NCI-H1436 treated with DMSO at 0.1 percent for 48 hours (cell line): ENCODE data around the gene BSG.

Experiments used
- DNase-seq: peaks from one replicate; lab custom pipeline; 2025; lab: John Stamatoyannopoulos, UW

The BSG gene

DNA sequence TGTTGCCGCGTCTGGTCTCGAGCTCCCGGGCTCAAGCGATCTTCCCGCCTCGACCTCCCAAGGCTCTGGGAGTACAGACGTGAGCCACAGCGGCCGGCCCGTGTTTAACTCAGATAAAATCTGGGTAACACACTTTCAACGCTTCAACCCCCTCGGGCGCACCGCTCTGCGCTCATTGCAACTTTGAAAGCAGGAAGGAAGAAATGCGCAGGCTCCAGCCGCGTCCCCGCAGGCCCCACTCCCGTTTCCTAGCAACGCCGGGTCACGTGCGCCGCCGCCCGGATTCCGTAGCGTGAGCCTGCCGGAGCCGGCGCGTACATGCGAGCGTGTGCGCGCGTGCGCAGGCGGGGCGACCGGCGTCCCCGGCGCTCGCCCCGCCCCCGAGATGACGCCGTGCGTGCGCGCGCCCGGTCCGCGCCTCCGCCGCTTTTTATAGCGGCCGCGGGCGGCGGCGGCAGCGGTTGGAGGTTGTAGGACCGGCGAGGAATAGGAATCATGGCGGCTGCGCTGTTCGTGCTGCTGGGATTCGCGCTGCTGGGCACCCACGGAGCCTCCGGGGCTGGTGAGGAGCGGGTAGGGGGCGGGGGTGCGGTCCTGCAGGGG is at the start of gene BSG:
Gene BSG, plus strand, starts transcription at position 457 of the 603 bp plus-strand sequence. Its CDS starts 39 bp downstream, at position 496.
- peak; percentile 80 for DNase-seq

DNA sequence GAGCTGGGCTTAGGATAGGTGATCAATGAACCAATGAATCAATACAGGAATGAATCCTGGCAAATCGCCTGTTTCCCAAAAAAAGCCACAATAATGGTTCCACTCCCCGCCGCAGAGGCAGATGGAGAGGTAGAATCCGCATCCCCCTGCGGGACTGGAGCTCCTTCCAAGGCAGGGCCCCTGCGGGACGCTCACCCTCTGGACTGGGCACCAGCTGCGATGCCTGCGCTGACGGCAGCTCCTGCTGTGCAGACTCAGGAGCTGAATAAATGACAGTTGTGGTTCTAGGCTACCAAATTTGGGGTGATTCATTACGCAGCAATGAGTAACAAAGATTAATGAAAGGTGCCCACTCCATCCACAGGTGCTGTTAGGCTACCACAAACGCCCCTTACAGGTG is 49.7 kb upstream of the BSG start:
- no peak for DNase-seq

DNA sequence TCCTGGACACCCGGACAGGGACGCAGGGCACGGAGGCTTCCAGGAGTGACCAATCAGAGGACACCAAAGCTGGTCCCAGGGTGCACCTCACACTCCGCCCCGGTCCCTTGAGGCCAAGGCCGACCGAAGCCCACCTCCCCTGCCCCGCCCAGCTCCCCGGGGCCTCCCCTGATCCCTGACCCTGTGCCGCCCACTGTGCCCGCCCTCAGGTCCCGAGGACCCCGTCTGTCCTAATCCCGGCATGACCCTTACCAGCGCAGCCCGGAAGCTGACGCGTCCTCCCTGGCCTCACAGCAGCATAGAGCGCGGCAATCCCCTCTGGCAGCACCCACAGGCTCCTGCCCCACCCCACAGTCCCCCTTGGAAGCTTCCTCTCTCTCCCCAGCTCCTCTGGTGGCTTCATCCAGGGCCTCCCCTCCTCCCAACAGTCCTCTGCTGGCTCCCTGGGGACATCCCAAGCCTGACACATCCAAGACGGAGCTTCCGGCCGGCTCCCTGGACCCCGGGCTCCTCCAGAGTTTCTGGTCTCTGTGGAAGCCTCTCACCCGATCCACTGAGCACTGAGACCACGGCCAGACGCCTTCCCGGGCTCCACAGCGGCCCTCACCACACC is 48.2 kb upstream of the BSG start:
- no peak for DNase-seq

DNA sequence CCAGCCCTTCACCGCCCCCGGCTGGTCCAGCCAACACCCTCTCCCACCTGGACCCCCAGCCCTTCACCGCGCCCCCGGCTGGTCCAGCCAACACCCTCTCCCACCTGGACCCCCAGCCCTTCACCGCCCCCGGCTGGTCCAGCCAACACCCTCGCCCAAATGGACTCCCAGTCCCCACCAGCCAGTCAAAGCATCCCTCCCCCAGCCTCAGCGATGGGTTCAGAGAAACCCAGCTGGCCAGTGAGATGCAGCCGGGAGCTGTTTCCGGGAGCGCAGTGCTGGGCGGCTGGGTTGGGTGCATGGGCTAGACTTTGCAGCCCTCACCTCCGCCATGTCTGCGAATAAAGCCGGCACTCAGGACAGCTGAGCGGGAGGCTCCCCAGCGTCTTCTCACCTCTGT is 47.4 kb upstream of the BSG start:
- DNase-seq: no peak

DNA sequence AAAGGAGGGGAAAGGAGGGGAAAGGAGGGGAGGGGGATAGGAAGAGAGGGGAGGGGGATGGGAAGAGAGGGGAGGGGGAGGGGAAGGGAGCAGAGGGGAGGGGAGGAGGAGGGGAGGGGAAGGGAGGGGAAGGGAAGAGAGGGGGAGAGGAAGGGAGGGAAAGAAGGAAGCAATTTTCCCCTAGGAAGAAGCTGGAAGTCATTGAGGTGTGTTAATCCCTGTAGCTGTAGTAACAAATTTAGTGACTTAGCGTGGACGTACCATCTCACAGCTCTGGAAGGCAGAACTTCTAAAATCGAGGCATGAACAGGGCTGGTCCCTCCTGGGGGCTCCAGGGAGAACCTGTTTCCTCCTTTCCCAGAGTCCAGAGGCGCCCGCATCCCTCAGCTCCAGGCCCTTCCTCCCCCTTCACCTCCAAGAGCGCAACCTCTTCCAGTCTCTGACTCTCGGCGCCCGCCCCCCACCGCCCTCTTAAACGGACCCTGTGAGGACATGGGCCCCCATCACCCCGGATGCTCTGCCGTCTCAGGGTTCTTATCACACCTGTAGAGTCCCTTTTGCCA is 46.5 kb upstream of the BSG start:
- no peak for DNase-seq

DNA sequence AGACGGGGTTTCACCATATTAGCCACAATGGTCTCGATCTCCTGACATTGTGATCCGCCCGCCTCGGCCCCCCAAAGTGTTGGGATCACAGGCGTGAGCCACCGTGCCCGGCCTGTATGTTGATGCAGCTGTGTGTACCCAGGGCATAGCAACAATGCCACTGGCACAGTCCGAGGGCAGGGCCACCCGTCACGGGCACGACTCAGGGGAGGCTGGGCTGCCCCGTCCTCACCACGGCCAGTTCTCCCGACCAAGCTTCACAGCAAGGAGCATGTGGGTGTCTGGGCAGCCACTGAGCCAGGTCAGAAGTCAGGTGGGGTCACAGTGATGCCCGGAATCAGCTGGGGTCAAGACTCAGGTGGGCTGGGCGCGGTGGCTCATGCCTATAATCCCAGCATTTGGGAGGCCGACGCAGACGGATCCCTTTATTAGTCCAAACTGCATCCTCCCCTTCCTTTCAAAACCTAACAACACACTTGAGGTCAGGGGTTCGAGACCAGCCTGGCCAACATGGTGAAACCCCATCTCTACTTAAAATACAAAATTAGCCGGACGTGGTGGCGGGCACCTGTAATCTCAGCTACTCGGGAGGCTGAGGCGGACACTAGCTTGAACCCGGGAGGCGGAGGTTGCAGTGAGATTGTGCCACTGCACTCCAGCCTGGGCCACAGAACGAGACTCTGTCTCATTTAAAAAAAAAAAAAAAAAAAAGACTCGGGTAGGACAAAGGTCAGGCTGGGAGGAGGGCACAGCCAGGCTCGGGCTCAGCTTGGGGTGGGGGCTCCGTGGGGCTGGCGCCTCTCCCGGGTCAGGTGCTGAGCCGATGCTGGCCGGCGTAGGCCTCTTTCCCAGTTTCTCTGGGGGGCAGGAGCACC is 42.0 kb upstream of the BSG start:
- DNase-seq: no peak

DNA sequence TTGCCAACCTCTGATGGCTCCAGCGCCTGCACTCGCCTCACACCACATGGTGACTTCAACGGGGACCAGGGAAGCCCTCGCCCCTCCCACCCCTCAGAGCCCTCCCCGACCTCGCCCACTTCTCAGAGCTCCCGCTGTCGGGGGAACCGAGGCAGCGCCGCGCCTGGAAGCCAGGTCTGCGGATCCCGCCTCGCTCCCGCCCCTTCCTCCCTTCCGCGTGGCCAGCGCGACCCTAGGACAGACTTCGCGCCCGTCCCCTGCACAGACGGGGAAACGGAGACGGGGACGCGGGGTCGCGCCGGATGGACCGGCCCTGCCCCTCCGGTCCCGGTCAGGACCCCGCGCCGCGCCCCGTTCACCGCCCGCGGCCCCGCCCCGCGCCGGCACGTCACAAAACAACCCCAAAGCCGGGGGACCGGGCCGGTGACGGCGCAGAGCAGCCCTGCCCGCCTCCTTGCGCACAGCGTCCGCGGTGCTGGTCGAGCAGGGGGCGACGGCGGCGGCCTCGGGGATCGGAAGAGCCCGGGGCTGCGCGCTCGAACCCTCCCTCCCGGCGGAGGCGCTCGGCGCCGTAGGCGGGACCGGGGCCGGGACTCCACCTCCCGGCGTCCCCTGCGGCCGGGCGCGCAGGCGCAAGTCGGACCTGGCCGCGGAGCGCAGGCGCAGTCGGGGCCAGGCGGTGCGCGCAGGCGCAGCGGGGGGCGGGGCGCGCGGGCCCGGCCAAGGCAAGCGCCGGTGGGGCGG is 41.2 kb upstream of the BSG start:
- DNase-seq: peak; percentile 40

DNA sequence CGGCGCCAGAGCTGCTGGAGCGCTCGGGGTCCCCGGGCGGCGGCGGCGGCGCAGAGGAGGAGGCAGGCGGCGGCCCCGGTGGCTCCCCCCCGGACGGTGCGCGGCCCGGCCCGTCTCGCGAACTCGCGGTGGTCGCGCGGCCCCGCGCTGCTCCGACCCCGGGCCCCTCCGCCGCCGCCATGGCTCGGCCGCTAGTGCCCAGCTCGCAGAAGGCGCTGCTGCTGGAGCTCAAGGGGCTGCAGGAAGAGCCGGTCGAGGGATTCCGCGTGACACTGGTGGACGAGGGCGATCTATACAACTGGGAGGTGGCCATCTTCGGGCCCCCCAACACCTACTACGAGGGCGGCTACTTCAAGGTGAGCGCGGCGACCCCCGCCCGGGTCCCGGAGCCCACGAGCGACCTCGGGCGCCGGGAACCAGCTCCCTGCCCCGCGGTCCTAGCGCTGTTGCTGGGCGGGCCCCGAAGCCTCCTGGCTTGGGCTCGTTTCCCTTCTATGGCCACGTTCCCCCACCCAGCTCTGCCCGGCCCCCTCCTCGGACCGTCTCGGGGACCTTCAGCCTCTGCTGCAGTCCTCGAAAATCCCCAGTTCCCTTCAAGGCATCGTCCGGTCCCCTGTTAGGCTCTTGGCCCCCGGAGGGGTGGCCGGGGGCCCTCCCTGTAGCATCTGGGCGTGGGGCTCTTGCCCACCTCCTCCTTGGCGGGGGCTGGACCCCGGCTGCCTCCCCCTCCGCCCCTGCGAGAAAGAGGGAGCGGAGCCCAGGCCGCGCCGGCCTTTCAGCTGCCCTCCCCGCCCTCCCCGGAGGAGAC is 40.4 kb upstream of the BSG start, which contains the start of gene CDC34:
Gene CDC34, plus strand, starts transcription at position 8 of the 808 bp plus-strand sequence. Its CDS starts 172 bp downstream, at position 180.
- DNase-seq: no peak

DNA sequence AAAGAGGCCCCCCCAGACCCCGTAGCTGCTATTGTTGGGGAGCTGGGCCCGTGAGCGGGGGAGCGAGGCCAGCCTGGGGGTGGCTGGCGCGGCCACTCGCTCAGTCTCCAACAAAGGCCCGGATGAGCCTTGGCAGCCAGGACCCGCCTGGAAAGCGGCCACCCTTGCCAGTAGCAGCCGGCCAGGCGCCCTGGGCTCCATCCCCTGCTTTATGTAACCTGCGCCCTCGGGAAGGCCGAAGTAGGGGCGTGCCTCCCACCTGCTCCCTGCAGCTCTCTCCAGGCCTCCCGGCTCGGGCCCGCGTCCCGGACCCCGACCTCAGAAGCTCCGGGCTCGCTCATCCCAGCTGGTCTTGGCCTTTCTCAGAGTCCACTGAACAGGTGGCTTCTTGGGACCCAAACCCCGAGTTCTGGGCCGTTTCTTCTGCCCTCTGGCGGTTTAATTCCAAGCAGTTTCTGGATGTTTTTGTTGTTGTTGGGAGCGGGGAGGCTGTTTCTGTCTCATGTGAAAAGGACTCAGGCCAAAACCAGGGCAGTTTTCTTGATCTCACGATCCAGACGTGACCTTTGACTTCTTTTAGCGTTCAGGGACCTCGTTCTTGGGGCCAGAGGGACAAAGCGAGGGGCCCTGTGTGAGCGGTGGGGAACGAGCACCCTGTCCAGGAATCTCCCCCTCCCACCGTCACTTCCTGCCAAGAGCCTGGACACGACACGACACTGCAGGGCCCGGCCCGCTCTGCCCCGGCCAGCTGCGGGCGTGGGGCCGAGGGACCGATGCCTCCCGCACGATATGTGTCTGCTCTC is 39.6 kb upstream of the BSG start:
- no peak for DNase-seq

DNA sequence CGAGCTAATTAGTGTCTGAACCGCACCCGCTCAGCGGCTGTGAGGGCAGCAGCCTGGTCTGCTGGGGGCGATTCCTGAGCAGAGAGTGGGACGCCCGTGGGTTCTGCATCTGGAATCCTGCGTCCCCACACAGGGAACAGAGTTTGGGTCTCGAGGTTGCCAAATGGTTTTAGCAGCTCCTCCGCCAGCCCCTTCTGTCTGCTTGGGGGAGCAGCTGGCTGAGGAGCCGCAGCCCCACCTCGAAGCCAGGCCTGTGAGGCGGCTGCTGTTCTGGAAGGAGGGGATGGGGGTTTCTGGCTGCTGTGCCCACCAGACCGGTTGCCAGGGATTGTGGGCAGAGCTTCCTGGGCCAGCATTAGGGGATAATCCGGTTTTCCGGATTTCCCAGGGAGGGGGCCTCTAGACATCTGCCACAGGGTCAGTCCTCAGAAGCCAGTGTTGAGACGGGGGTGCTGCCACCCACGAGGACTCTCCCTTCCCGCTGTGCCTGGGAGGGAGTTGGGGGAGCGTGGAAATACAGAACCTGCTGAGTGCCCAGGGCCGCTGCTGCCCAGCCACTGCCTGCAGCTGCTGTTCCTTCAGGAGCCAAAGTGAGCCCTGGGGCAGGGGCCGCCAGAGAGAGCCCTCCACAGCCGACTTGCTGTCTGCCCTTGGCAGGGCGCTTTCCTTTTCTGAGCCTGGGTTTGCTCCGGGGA is 38.9 kb upstream of the BSG start:
- DNase-seq: no peak

DNA sequence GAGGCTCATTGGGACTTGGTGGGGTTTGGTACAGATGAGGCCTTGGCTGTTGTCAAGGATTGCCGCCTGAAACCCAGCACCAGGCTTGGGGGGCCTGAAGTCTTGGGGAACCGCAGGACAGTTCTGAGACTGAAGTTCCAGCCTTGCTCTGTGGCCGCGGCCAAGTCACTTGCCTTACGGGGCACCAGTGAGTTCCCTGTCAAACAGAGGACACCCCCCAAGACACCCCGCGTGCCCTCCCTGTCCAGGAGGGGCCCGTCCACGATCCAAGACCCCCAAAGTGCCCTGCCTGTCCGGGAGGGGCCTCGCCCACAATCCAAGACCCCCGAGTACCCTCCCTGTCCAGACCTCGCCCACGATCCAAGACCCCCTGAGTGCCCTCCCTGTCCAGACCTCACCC is 38.3 kb upstream of the BSG start:
- DNase-seq: no peak

DNA sequence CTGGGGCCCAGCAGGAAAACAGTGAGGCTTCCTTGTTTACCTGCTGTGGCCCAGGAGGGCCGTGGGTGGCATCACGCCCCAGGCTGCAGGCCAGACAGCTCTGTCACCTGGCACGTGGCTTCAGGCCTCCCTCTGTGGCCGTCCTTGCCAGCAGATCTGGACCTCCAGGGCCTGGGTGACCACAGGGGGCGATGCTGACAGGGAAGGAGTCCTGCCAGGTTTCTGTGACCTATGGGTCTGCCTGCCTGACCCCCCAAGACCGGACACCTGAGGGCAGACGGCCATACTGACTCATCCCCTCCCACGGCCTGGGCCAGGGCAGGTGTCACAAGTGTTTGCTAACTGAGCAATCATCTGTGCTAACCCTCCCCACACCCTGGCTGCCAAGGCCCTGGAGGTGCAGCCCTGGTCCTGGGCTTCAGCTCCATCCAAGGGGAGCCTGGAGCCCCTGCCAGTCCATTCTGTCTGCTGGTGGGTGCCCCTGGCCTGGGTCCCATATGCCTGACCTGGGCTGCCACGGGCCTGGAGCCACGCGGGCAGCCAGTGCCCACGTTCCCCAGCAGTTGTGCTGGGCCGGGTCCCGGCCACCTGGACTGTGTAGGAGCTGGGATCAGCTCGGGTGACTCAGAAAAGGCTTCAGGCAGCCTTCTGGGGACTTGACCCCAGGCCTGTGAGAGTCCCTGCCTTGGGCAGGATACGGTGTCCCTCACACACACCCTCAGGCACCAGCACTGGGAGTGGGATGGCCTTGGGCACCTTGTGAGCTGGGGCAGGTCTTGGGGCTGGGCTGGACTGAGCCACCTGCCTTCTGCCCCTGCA is 37.2 kb upstream of the BSG start:
- DNase-seq: no peak

DNA sequence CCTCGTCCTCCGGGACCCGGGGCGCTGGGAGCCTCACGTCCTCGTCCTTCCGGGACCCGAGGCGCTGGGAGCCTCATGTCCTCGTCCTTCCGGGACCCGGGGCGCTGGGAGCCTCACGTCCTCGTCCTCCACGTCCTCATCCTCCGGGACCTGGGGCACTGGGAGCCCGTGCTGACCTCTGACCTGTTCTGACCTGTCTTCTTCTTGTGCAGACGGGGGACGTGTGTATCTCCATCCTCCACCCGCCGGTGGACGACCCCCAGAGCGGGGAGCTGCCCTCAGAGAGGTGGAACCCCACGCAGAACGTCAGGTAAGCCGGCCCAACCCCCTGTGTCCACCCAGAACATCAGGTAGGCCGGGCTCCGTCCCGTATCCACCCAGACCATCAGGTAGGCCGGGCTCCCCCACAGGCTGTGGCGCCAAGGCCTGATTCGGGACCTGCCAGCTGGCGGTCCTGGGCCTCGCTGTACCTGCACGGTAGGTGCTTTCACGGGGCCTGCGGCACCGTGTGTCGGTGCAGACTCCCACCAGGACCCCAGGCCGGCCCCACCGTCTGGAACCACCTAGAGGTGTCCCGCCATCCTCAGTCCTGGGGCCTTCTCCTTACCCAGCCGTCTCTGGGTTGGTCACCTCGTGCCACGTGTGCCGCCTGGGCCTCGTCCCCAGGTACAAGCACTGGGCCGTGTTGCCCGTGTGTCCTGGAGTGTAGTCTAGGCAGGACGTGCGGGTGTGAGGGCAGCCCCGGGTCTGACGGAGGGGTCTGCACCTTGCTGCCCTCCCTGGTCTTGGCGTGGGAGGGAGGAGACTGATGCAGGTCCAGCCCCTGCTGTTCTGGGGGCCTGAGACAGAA is 36.1 kb upstream of the BSG start:
- DNase-seq: no peak

DNA sequence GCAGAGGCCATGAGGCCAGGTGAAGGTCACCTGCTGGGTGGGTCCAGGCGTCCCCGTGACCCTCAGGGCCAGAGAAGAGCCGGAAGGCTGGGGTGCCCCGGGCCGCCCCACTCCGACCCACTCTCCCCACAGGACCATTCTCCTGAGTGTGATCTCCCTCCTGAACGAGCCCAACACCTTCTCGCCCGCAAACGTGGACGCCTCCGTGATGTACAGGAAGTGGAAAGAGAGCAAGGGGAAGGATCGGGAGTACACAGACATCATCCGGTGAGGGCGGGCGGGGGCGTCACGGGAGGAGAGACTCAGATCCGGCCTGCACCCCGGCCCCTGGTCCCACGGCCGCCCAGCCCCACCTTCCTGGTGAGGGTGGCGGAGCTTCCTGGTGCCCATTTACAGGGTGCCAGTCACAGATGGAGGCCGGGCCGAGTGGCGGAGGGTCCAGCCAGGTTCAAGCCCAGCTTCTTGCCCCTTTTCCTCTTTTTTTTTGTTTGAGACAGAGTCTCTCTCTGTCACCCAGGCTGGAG is 35.5 kb upstream of the BSG start:
- DNase-seq: no peak

DNA sequence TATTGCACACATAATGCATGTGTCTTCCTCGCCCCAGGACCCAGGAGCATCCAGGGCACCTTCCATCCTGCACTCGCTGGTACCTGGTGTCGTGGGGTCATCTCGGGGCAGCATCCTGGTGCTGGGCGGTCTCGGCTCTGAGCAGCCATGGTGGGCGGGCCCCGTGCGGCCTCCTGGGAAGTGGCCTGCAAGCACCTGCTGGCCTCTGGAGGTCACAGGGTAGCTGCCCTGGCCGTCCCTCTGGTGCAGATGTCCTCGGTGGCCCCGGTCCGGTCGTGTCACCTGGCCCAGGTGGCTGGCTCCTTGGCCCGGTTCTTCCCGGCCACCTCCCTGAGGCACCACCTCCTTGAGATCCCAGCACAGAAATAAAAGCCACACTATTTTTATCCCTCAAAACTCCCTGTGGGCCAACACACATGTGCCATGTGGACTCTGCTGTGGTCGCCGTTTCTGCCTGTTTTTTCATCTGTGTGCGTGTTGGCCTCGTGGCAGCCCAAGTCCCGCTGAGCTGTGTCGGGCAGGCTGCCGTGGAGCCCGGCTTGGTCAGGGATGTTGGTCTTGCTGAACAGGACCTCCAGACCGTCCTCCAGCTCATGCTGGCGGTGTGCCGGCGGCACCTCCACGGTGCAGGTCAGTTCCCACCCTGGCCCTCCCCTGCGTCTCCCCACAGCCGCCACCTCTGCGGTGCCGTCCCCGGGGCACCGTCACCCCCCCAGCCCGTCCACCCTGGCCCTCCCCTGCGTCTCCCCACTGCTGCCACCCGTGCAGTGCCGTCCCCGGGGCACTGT is 33.6 kb upstream of the BSG start:
- no peak for DNase-seq

DNA sequence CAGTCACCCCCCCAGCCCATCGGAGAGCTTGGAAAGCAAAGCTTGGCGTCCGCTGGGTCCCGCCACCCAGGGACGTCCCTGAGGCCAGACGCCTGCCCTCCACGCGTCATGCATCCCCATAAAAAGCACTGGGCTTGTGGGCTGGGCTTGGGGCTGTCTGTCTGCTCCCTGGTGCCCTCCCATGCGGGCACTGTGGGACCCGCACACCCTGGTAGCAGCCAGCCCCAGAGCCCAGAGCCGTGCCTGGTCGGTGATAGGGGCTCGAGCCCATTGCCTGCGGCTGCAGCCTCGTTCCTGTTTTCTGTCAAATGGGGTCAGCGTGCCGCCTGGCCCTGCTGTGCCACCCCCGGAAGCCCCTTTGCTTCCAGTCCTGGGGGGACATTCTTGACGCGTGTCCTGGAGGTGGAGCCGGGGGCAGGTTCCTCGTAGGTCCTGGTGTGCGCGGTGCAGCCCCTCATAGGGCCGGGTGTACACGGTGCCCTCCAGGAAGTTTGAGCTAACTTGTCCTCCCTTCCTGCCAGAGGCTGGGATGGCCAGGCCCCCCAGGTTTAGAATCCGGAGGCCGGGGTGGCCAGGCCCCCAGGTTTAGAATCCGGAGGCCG is 32.9 kb upstream of the BSG start:
- DNase-seq: no peak
